ENCODE results near the gene ZNF701. TPM values are rescaled to one million over a fixed set of nuclear protein-coding genes. Genes with fewer than 3 reads are reported as not detected.

Gene ZNF701
- 4.0 and 5.2 TPM in 2 replicates for total RNA-seq

DNA sequence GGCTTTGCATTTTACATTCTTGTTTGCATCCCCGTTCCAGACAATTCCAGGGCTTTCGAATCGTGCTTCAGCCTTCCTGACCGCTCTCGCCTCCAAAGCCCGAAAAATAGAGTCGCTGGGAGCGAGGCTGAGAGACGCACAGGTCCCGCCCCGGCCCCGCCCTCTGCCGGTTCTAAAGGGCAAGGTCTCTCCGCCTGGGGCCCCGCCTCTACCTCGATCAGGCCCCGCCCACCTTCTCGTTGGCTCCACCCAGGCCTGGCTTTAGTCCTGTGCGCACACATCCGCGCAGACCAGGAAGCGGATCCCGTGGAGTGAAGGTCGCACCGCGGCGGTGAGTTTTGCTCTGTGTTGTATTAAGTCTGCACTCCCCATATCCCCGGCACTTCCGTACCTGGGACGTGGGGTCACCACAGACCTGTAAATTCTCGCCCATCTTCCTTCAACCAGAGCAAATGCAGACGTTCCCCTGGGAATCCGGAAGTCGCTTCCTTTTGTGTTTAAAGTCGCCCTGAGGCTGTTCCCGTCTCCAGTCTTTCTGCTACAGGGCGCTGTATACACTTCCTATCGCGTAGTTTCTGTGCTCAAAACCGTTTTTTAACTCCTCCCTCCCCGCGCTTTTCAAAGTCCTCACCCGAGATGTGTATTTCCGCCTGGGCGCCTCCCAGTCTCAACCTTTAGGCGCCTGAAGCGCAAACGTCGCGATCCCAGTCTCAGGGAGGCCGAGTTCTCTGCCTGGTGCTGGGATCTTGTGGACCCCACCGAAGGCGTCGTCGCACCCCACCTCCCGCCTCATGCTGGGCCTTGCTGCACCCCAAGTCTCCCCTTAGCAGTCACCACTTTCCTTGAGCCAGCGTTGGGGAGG, at the start of gene ZNF701:
Gene ZNF701 (plus strand): TSS at position 288 of the 862 bp plus-strand sequence. CDS start 3,861 bp downstream, outside the sequence.

DNA sequence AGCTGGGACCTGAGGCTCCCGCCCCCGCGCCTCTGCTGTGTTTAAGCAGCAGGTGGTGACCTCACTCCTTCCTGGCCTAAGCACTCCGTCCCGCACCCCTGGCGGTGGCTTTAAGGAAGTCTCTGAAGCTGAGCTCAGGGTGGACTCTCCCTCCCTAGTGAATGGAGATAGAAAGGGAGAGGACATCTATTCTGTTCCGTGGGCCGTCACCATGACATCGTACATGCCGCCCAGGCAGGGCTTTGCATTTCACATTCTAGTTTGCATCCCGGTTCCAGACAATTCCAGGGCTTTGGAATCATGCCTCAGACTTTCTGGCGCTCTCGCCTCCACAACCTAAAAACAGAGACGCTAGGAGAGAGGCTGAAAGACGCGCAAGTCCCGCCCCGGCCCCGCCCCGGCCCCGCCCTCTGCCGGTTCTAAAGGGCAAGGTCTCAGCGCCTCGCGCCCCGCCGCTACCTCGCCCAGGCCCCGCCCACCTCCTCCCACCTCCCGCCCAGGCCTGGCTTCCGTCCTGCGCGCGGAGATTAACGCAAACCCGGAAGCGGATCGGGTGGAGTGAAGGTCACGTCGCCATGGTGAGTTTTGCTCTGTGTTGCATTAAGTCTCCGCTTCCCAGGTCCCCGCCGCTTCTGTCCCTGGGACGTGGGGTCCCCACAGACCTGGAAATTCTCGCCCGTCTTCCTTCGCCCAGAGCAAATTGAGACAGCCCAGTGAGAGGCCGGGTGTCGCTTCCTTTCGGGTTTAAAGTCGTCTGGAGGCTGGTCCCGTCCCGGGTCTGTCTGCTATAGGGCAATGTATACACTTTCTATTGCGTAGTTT, 42.7 kb upstream of the ZNF701 start, which contains the start of gene ZNF808:
Gene ZNF808 (plus strand): TSS at position 535 of the 822 bp plus-strand sequence. CDS start 15,617 bp downstream, outside the sequence.

Other genes with a start within 250 kb of the ZNF701 start
- gene ZNF610, start 234.0 kb upstream of the ZNF701 start, total RNA-seq, result 1.5 and 1.8 TPM in 2 replicates
- gene ZNF880, start 200.4 kb upstream of the ZNF701 start, total RNA-seq, result 9.8 and 14.6 TPM in 2 replicates
- 5.8 and 6.1 TPM in 2 replicates for gene ZNF528, start 172.4 kb upstream of the ZNF701 start, total RNA-seq
- gene ZNF534, start 141.1 kb upstream of the ZNF701 start, total RNA-seq, result not detected in 2 replicates
- 0.74 and 0.84 TPM in 2 replicates for gene ZNF578, start 116.7 kb upstream of the ZNF701 start, total RNA-seq
- 5.6 and 5.7 TPM in 2 replicates for gene ZNF808, start 42.6 kb upstream of the ZNF701 start, total RNA-seq
- gene ZNF83, start 68.1 kb downstream of the ZNF701 start, total RNA-seq, result 11.9 and 16.5 TPM in 2 replicates
- 2.8 and 5.7 TPM in 2 replicates for gene ZNF611, start 164.8 kb downstream of the ZNF701 start, total RNA-seq
- 1.5 and 1.6 TPM in 2 replicates for gene ZNF600, start 216.5 kb downstream of the ZNF701 start, total RNA-seq